ENCODE data around the gene ASF1B. TPM values are rescaled to one million over a fixed set of nuclear protein-coding genes. Genes with fewer than 3 reads are reported as not detected.

Gene ASF1B
- total RNA-seq, 4 donors from 2014 or later: 3.2 to 25.6 (median 14.2) TPM

DNA sequence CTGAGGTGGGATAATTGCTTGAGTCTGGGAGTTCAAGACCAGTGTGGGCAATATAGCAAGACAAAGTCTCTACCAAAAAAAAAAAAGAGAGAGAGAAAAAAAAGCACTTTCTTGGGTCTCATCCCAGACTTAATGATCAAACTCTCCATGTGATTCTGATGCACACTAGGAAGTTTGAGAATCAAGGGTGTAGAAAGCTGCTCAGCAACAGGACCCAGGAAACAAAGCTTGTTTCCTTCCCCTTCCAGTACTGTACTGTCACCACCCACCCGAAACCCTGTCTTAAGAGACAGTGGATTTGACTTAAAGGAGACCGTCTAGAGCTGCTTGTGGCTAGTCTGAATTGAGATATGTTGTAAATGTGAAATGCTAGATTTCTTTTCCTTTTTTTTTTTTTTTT is 58.0 kb downstream of the ASF1B start:
- H3K4me1 ChIP-seq: peaks cover 23 to 51% (median 28%) of the 10 kb centered on the region in 3 donors
- no peak overlapping the region for H3K27ac ChIP-seq
- DNase-seq: no peak
- intact Hi-C loops (cut with DNase I): loop anchor here (10.0 kb wide), 1 partner anchor 194 kb away; no protein-coding TSS in a partner anchor
- H3K9me3 ChIP-seq: no peaks in the 10 kb centered on the region
- H3K4me3 ChIP-seq: no peak overlapping the region
- H3K36me3 ChIP-seq: no peaks in the 10 kb centered on the region
- WGBS, 2 donors: 56 to 76% methylated on average over 2 of the region's 2 CpGs
- no peaks in the 10 kb centered on the region for H3K27me3 ChIP-seq
- TF ChIP-seq POLR2A (IDR thresholded peaks at IDR 0.05): no peak
- TF ChIP-seq, protein P1, sequence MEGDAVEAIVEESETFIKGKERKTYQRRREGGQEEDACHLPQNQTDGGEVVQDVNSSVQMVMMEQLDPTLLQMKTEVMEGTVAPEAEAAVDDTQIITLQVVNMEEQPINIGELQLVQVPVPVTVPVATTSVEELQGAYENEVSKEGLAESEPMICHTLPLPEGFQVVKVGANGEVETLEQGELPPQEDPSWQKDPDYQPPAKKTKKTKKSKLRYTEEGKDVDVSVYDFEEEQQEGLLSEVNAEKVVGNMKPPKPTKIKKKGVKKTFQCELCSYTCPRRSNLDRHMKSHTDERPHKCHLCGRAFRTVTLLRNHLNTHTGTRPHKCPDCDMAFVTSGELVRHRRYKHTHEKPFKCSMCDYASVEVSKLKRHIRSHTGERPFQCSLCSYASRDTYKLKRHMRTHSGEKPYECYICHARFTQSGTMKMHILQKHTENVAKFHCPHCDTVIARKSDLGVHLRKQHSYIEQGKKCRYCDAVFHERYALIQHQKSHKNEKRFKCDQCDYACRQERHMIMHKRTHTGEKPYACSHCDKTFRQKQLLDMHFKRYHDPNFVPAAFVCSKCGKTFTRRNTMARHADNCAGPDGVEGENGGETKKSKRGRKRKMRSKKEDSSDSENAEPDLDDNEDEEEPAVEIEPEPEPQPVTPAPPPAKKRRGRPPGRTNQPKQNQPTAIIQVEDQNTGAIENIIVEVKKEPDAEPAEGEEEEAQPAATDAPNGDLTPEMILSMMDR (IDR thresholded peaks at IDR 0.05): no peak

DNA sequence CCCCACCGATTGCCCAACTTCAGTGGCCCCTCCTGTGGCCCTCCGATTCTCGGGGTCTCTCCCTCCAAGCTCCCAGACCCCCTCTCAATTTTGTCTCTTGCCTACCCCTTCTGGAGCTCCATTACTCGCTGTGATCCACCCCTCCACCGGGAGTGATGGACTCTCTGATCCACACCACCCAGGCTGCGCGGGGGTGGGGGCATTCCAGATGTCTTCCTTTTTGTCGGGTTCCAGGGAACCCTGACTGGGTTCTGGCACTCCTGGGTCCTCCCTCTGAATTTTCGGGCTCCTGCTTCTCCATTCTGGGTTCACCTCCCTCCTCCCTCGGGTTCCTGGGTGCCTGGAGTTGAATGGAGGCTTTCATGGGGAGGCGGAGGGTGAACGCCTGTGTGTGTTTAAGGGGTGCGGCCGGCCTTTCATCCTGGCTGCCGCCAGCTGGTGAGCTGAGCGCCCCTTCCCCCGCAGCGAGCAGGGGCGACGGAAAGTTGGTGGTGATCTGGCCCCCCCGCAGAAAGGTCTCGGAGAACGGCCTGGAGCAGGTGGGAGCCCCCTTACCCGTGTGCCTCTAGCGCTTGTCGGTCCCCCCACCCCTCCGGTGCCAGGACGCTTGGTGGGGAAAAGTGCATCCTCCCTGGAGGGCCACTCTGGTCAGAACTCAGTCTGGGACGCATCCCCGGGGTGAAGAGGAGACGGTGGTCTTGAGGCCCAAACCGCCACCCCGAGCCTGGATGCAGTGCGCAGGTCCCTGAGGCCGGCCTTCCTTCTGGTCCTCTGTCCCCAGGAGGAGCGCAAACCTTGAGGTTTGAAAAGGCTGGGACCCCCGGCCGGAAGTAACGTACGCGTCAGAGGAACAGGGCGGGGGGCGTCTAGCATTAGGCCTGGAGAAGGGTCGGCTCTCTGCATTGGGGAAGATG is 62.2 kb downstream of the ASF1B start:
- Histone ChIP-seq H3K27me3 (no peaks in the 10 kb centered on the region), H3K4me3 (peak overlapping the region; percentile 52 to 78 (median 72)), H3K9me3 (no peaks in the 10 kb centered on the region), H3K36me3 (no peaks in the 10 kb centered on the region), H3K27ac (peak overlapping the region; percentile 91 to 97 (median 95)), H3K4me1 (peaks cover 21 to 41% (median 22%) of the 10 kb centered on the region in 3 donors)
- no peak for TF ChIP-seq POLR2A (IDR thresholded peaks at IDR 0.05)
- TF ChIP-seq, protein P1 (IDR thresholded peaks at IDR 0.05): peak in 1 of 6 experiments; percentile 3
- WGBS, 2 donors: 1 to 2% methylated on average over 9 to 16 of the region's 44 CpGs
- intact Hi-C loops (cut with DNase I): loop anchor here (10.0 kb wide), 1 partner anchor 189 kb away; no protein-coding TSS in a partner anchor
- DNase-seq: no peak

DNA sequence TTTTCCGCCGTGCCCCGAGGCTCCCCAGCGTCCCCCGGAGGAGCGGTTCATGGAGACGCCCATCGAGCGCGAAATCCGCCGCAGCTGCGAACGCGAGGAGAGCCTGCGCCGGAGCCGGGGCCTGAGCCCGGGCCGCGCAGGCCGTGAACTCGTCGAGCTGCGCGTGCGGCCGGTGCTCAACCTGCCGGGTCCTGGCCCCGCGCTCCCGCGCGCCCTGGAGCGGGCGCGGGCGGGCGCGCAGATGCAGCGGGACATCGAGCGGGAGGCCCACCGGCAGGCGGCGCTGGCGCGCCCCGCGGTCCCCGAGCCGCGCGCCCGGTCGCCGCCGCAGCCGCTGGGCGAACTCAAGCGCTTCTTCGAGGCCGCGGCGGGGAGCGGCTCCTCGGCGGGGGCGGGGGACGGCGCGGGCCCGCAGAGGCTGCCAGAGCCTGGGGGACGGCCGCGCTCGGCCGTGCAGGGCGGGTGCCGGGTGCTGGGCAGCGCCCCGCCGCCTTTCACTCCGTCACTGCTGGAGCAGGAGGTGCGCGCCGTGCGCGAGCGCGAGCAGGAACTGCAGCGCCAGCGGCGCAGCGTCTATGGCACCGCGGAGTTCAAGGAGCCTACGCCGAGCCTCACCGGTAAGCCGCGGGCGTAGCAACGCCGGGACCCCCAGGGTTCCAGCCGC is 63.0 kb downstream of the ASF1B start:
- peak overlapping the region; percentile 91 to 97 (median 95) for H3K27ac ChIP-seq
- no peaks in the 10 kb centered on the region for H3K27me3 ChIP-seq
- peak overlapping the region; percentile 52 to 78 (median 72) for H3K4me3 ChIP-seq
- intact Hi-C loops (cut with DNase I): loop anchor here (10.0 kb wide), 1 partner anchor 189 kb away; no protein-coding TSS in a partner anchor
- H3K9me3 ChIP-seq: no peaks in the 10 kb centered on the region
- TF ChIP-seq POLR2A (IDR thresholded peaks at IDR 0.05): peak in 2 of 4 donors; percentile 51 to 67
- TF ChIP-seq, protein P1 (IDR thresholded peaks at IDR 0.05): peak in 4 of 6 experiments; percentile 66 to 92 (median 82)
- no peak for DNase-seq
- H3K36me3 ChIP-seq: no peaks in the 10 kb centered on the region
- peaks cover 21 to 41% (median 22%) of the 10 kb centered on the region in 3 donors for H3K4me1 ChIP-seq
- WGBS, 2 donors: 0% methylated on average over 5 to 7 of the region's 106 CpGs

DNA sequence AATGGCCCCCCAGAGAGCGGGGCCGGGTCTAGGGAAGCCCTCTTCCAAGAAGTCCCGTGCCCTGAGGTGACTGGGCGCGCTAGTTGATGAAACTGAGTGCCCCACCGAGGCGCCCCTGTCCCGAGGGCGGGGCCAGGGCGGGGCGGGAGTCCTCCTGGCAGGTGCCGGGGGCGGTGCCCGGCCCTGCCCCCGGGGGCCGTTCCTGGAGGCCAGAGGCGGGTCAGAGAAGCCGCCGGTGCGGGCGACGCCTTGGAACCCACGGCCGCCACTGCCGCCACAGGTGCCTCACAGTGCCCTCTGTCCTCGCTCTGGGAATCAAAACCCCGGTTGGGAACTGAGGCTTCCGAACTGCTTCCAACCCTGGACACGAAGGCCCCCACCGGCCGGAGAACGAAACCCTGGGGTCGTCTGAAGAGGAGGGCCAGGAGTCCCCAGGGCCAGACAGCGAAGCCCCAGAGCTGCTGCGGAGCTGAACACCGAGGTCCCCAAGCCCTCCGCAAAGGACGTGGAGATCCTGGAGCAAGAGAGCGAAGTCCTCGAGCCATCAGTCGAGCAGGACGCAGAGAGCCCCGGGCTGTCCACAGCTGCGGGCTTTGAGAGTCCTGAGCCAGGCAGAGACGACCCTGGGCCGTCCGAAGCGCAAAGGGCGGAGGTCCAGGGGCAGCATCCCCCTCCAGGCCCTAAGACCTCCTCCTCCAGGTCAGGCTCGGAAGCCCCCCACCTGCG is 63.7 kb downstream of the ASF1B start, which contains the start of gene MISP3:
MISP3 (plus strand) TSS at position 252 of the 726 bp plus-strand sequence. CDS start 524 bp downstream, outside the sequence.
- peaks cover 21 to 41% (median 22%) of the 10 kb centered on the region in 3 donors for H3K4me1 ChIP-seq
- no peaks in the 10 kb centered on the region for H3K9me3 ChIP-seq
- no CpG with 5 or more reads among the region's 51 CpGs for WGBS, 2 donors
- DNase-seq: no peak
- peak within 1 kb of the TSS; percentile 52 to 78 (median 72) for H3K4me3 ChIP-seq
- H3K27ac ChIP-seq: peak within 1 kb of the TSS; percentile 91 to 97 (median 95)
- H3K36me3 ChIP-seq: no peaks in the 10 kb centered on the region
- intact Hi-C loops (cut with DNase I): loop anchor here (10.0 kb wide), 1 partner anchor 188 kb away; no protein-coding TSS in a partner anchor
- TF ChIP-seq, protein P1 (IDR thresholded peaks at IDR 0.05): no peak
- TF ChIP-seq POLR2A (IDR thresholded peaks at IDR 0.05): no peak
- H3K27me3 ChIP-seq: no peaks in the 10 kb centered on the region
